DMS79 (cell line): ENCODE results near the gene GZMM.

ENCODE experiments used
- DNase-seq: peaks from one replicate; lab custom pipeline; 2025; lab: John Stamatoyannopoulos, UW

Gene GZMM

GRCh38 chr19:512547-513365, 31.1 kb upstream of the GZMM start:
- DNase-seq, result peak; percentile 74

DNA sequence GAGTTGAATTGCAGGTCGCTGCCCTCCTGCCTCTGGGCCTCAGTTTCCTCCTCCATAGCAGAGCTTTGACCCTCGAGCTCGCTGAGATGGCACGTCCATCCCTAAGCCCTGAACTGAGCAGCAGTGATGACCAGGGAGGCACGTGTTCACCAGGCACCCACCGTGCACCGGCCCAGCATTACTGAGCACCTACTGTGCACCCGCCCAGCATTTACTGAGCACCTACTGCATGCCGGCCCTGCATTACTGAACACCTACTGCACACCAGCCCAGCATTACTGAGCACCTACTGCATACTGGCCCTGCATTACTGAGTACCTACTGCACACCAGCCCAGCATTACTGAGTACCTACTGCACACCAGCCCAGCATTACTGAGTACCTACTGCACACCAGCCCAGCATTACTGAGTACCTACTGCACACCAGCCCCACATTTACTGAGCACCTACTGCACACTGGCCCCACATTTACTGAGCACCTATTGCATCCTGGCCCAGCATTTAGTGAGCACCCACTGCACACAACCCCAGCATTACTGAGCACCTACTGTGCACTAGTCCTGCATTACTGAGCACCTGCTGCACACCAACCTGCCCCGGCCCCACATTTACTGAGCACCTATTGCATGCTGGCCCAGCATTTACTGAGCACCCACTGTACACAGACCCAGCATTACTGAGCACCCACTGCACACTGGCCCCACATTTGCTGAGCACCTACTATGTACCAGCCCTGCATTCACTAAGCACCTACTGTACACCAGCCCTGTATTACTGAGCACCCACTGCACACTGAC, 30.3 kb upstream of the GZMM start:
- no peak for DNase-seq

DNA sequence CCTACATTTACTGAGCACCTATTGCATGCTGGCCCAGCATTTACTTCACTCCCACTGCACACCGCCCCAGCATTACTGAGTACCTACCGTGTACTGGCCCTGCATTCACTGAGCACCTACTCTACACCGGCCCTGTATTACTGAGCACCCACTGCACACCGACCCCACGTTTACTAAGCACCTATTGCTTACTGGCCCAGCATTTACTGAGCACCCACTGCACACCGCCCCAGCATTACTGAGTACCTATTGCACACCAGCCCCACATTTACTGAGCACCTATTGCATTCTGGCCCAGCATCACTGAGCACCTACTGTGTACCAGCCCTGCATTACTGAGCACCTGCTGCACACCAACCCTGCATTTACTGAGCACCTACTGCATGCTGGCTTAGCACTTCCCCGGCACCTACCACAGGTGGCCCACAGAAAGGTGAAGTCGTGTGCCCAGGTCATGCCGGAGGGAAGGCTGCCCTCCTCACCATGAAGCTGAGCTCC, 29.6 kb upstream of the GZMM start:
- no peak for DNase-seq

- DNase-seq, result no peak
These were observed 25.9 kb upstream of the GZMM start for GRCh38 chr19:517721-518597.

GRCh38 chr19:518598-519231, 25.1 kb upstream of the GZMM start:
- DNase-seq, result no peak

GRCh38 chr19:519449-519865, 24.4 kb upstream of the GZMM start:
- DNase-seq, result no peak

DNA sequence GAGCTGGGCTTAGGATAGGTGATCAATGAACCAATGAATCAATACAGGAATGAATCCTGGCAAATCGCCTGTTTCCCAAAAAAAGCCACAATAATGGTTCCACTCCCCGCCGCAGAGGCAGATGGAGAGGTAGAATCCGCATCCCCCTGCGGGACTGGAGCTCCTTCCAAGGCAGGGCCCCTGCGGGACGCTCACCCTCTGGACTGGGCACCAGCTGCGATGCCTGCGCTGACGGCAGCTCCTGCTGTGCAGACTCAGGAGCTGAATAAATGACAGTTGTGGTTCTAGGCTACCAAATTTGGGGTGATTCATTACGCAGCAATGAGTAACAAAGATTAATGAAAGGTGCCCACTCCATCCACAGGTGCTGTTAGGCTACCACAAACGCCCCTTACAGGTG, 21.1 kb upstream of the GZMM start:
- DNase-seq, result no peak

GRCh38 chr19:524062-524674, 19.7 kb upstream of the GZMM start:
- peak; percentile 6 for DNase-seq

DNA sequence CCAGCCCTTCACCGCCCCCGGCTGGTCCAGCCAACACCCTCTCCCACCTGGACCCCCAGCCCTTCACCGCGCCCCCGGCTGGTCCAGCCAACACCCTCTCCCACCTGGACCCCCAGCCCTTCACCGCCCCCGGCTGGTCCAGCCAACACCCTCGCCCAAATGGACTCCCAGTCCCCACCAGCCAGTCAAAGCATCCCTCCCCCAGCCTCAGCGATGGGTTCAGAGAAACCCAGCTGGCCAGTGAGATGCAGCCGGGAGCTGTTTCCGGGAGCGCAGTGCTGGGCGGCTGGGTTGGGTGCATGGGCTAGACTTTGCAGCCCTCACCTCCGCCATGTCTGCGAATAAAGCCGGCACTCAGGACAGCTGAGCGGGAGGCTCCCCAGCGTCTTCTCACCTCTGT, 18.8 kb upstream of the GZMM start:
- DNase-seq, result no peak

GRCh38 chr19:525857-526419, 17.9 kb upstream of the GZMM start:
- no peak for DNase-seq

GRCh38 chr19:530134-531008, 13.5 kb upstream of the GZMM start:
- DNase-seq, result no peak

GRCh38 chr19:531009-531752, 12.7 kb upstream of the GZMM start:
- peak; percentile 64 for DNase-seq

DNA sequence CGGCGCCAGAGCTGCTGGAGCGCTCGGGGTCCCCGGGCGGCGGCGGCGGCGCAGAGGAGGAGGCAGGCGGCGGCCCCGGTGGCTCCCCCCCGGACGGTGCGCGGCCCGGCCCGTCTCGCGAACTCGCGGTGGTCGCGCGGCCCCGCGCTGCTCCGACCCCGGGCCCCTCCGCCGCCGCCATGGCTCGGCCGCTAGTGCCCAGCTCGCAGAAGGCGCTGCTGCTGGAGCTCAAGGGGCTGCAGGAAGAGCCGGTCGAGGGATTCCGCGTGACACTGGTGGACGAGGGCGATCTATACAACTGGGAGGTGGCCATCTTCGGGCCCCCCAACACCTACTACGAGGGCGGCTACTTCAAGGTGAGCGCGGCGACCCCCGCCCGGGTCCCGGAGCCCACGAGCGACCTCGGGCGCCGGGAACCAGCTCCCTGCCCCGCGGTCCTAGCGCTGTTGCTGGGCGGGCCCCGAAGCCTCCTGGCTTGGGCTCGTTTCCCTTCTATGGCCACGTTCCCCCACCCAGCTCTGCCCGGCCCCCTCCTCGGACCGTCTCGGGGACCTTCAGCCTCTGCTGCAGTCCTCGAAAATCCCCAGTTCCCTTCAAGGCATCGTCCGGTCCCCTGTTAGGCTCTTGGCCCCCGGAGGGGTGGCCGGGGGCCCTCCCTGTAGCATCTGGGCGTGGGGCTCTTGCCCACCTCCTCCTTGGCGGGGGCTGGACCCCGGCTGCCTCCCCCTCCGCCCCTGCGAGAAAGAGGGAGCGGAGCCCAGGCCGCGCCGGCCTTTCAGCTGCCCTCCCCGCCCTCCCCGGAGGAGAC, 11.9 kb upstream of the GZMM start, which contains the start of gene CDC34:
CDC34 (plus strand) TSS at position 8 of the 808 bp plus-strand sequence; CDS start at position 180, 172 bp downstream.
- DNase-seq, result no peak

DNA sequence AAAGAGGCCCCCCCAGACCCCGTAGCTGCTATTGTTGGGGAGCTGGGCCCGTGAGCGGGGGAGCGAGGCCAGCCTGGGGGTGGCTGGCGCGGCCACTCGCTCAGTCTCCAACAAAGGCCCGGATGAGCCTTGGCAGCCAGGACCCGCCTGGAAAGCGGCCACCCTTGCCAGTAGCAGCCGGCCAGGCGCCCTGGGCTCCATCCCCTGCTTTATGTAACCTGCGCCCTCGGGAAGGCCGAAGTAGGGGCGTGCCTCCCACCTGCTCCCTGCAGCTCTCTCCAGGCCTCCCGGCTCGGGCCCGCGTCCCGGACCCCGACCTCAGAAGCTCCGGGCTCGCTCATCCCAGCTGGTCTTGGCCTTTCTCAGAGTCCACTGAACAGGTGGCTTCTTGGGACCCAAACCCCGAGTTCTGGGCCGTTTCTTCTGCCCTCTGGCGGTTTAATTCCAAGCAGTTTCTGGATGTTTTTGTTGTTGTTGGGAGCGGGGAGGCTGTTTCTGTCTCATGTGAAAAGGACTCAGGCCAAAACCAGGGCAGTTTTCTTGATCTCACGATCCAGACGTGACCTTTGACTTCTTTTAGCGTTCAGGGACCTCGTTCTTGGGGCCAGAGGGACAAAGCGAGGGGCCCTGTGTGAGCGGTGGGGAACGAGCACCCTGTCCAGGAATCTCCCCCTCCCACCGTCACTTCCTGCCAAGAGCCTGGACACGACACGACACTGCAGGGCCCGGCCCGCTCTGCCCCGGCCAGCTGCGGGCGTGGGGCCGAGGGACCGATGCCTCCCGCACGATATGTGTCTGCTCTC, 11.1 kb upstream of the GZMM start:
- DNase-seq, result peak; percentile 21

- DNase-seq, result no peak
These were observed 10.3 kb upstream of the GZMM start for GRCh38 chr19:533364-534058.

GRCh38 chr19:534088-534487, 9.8 kb upstream of the GZMM start:
- no peak for DNase-seq
